Heart right ventricle (tissue), 16 donors: ENCODE data around the gene PRKAR1B. TPM values are rescaled to one million over a fixed set of nuclear protein-coding genes. Genes with fewer than 3 reads are reported as not detected.

Experiments
- ATAC-seq, 8 donors: fragments of 200-7000 bp; cut with Tn5 transposase; one replicate each; pipeline ENCODE4 v1.9.1; 2020; ENCODE audit warnings: mild to moderate bottlenecking in 8 of 8, moderate library complexity in 8 of 8, moderate number of reproducible peaks in 1 of 8
- DNase-seq, 2 donors: peaks; one replicate each; pipeline ENCODE4 v3.0.0-alpha.2; 2020
- H3K27ac ChIP-seq, 10 donors: fragments of 200-600 bp; sonication (generic) in 2 of 10; one replicate each; pipeline versions ENCODE4 v1.5.0 to v1.8.0; 2020 to 2022; ENCODE audit warnings: mild to moderate bottlenecking in 3 of 10
- H3K27me3 ChIP-seq, 7 donors: fragments of 200-600 bp; one replicate each; pipeline ENCODE4 v1.8.0; 2021 to 2022; ENCODE audit warnings: mild to moderate bottlenecking in 2 of 7
- H3K36me3 ChIP-seq, 9 donors: fragments of 200-600 bp; sonication (generic) in 1 of 9; one replicate each; pipeline versions ENCODE4 v1.5.0 to v1.8.0; 2020 to 2022; ENCODE audit warnings: mild to moderate bottlenecking in 2 of 9
- H3K4me1 ChIP-seq, 9 donors: fragments of 200-600 bp; sonication (generic) in 1 of 9; one replicate each; pipeline versions ENCODE4 v1.5.0 to v1.8.0; 2020 to 2022; ENCODE audit warnings: mild to moderate bottlenecking in 4 of 9
- H3K4me3 ChIP-seq, 10 donors: fragments of 200-600 bp; sonication (generic) in 2 of 10; one replicate each; pipeline versions ENCODE4 v1.5.0 to v1.8.0; 2020 to 2022; ENCODE audit warnings: mild to moderate bottlenecking in 7 of 10, moderate library complexity in 2 of 10
- H3K9me3 ChIP-seq, 11 donors: fragments of 200-600 bp in 10 of 11; sonication (generic) in 2 of 11; one replicate each; pipeline versions ENCODE4 v1.5.0 to v1.8.0; 2013 to 2022; ENCODE audit warnings: mild to moderate bottlenecking in 2 of 11, control low read depth in 1 of 11, moderate library complexity in 1 of 11
- WGBS, 2 donors: extraction: QIAGEN DNeasy Blood & Tissue Kit; methylation state at CpG; one replicate each; pipeline ENCODE4 v1.1.7; 2013; ENCODE audit warnings: inconsistent platforms in 1 of 2; 5-methylcytosine and 5-hydroxymethylcytosine counted together
- intact Hi-C, 10 donors: fragments of 100-400 bp; cut with DNase I; formaldehyde crosslinking; loops; one replicate each; pipeline versions ENCODE4 v1.11.1 to v1.14.2; 2022
- polyA plus RNA-seq, 2 donors: library from polyadenylated mRNA; stranded (reverse); fragments of 200-250 nt; gene quantifications; one replicate each; pipeline ENCODE4 v1.2.3, GENCODE V29; 2013
- total RNA-seq, 10 donors: library from RNA; stranded (reverse); fragmentation: NEBNext Ultra II Directional in 3 of 10; extraction: Animal tissue kit (Norgen Biotek cat#: 25700) in 3 of 10; gene quantifications; one replicate each; pipeline versions ENCODE4 v1.2.1 to v1.2.4, GENCODE V29; 2021 to 2023
- TF ChIP-seq, protein P1 (sequence below), 9 donors: fragments of 200-600 bp; sonication (generic) in 2 of 9; IDR thresholded peaks; one replicate each; pipeline versions ENCODE4 v1.5.0 to v1.8.0; 2021 to 2022; ENCODE audit warnings: antibody characterized with exemption in 9 of 9, mild to moderate bottlenecking in 5 of 9, moderate library complexity in 1 of 9
- donor health status: Arrhythmogenic right ventricular cardiomyopathy.
- donor health status: ischemic (EF 13 %, LVEDD 7.1; RV severe dilation, severe dysfunction).
- donor health status: healthy with polysubstance abuse.
- donor health status: DM: no; HTN: yes; CAD: no.
- donor health status: DM: no; HTN: no; CAD: no.
- donor health status: ischemic (EF 25% LVEDD 6.9; RV normal size, moderate dysfunction).
- donor health status: ischemic (EF 25% LVEDD 5.7; RV mildly dilated, moderate dysfunction).
- donor health status: healthy.
- donor health status: DM: yes; HTN: yes; CAD: no.
- donor health status: Ischemic cardiomyopathy.
- donor health status: ischemic (EF 35%, LVEDD 5.7; RV mildly dilated, moderate dysfunction).
- donor health status: nonischemic (EF 11% LVEDD 7.7; RV severe dilation, severe dysfunction).
- donor health status: DM: yes; HTN: yes; CAD: no.
- donor health status: PGD.
- donor health status: ischemic (EF 29% LVEDD 5.4; RV normal size, mild dysfunction).
- donor health status: nonischemic (EF 23%, LVEDD 6.1; RV moderate dilation, normal function).

PRKAR1B gene
- total and polyA plus RNA-seq, 12 donors = 5.0 to 24.5 (median 20.6) TPM

DNA sequence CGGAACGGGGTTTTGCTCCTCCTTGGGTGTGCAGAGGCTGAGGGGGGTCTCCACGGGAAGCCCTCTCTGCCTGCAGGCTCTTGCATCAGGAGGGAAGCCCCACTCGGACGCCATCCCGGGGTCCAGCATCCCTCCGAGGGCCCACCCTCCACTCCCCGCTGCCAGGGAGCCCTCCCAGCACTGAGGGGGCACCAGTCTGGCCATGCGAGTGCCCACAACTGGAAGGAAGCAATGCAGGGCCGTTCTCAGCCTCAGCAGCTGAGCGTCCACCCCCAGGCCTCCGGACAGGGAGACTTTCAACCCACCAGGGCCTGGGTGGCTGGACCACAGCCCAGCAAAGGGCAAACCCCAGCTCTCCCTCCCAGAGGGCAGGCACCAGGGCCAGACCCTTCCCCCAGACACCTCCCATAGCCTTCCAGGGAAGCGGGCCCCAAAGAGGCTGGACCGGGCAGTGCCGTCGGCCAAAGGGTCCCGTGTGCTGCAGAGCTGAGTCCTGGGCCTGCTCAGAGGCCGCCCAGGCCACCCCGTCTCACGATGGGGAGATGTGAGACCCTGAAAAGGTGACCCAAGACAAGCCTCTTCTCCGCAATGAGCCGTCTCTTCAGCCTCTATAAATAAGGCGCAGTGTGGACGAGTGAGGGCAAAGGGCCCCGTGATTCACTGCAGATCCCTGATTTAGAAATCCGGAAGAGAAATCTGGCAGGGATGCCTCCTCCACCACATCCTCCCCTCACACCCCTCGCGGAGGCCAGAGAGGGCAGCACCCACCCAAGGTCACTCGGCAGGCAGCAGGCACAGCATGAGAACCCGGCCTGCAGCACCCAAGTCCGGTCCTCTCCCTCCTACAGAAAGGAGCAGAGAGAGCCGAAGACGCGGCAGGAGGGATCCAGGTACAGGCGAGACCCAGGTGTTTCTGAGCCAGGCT lies 82.4 kb downstream of the PRKAR1B start:
- Histone ChIP-seq H3K27me3 (no peaks in the 10 kb centered on the region), H3K4me3 (peak overlapping the region in 1 of 10 donors; percentile 4), H3K36me3 (no peaks in the 10 kb centered on the region), H3K4me1 (peaks cover 0 to 17% (median 4%) of the 10 kb centered on the region in 9 donors), H3K27ac (peak overlapping the region; percentile 4 to 85 (median 77)), H3K9me3 (peaks cover 0 to 12% (median 0%) of the 10 kb centered on the region in 11 donors)
- ATAC-seq (peak; percentile 23 to 83 (median 64)), DNase-seq (peak; percentile 41 to 69)
- TF ChIP-seq, protein P1, sequence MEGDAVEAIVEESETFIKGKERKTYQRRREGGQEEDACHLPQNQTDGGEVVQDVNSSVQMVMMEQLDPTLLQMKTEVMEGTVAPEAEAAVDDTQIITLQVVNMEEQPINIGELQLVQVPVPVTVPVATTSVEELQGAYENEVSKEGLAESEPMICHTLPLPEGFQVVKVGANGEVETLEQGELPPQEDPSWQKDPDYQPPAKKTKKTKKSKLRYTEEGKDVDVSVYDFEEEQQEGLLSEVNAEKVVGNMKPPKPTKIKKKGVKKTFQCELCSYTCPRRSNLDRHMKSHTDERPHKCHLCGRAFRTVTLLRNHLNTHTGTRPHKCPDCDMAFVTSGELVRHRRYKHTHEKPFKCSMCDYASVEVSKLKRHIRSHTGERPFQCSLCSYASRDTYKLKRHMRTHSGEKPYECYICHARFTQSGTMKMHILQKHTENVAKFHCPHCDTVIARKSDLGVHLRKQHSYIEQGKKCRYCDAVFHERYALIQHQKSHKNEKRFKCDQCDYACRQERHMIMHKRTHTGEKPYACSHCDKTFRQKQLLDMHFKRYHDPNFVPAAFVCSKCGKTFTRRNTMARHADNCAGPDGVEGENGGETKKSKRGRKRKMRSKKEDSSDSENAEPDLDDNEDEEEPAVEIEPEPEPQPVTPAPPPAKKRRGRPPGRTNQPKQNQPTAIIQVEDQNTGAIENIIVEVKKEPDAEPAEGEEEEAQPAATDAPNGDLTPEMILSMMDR (IDR thresholded peaks at IDR 0.05) = no peak
- 75 to 79% methylated on average over 32 to 35 of the region's 35 CpGs for WGBS, 2 donors
- intact Hi-C loops = loop anchor here in 1 of 10 donors (10.0 kb wide), 1 partner anchor 130 kb away; no protein-coding TSS in a partner anchor

DNA sequence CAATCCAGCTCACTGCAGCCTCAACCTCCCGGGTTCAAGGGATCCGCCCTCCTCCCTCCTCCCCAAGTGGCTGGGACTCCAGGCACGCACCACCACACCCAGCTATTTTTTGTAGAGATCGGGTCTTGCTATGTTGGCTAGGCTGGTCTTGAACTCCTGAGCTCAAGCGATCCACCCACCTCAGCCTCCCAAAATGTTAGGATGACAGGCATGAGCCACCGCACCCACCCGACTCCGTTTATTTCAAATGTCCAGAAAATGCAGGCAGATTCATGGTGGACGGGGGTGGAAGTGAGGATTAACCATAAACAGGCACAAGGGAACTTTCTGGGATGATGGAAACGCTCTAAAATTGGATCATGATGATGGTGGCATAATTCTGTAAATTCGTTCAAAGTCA lies 85.1 kb downstream of the PRKAR1B start:
- Histone ChIP-seq H3K27me3 (no peaks in the 10 kb centered on the region), H3K36me3 (no peaks in the 10 kb centered on the region), H3K9me3 (peaks cover 0 to 12% (median 0%) of the 10 kb centered on the region in 11 donors), H3K4me3 (no peak overlapping the region), H3K4me1 (peaks cover 0 to 17% (median 4%) of the 10 kb centered on the region in 9 donors), H3K27ac (no peak overlapping the region)
- 96 to 97% methylated on average over 11 of the region's 11 CpGs for WGBS, 2 donors
- DNase-seq (no peak), ATAC-seq (no peak)
- TF ChIP-seq, protein P1 (IDR thresholded peaks at IDR 0.05) = no peak
- intact Hi-C loops = loop anchor here in 1 of 10 donors (10.0 kb wide), 1 partner anchor 133 kb away; no protein-coding TSS in a partner anchor

DNA sequence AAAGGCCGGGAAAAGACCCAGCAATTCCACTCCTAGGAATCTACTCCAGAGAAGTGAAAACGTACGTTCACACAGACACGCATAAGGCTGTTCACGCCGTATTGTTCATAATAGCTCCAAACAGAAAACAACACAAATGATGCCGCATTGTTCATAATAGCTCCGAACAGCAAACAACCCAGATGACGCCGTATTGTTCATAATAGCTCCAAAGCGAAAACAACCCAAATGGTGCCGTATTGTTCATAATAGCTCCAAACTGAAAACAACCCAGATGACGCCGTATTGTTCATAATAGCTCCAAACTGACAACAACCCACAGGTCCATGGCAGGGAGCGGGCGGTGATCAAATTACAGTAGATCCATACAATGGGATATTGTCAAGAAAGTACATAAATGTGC lies 85.8 kb downstream of the PRKAR1B start:
- TF ChIP-seq, protein P1 (IDR thresholded peaks at IDR 0.05) = no peak
- peaks cover 0 to 12% (median 0%) of the 10 kb centered on the region in 11 donors for H3K9me3 ChIP-seq
- peak overlapping the region in 8 of 10 donors; percentile 34 to 72 (median 64) for H3K27ac ChIP-seq
- intact Hi-C loops = loop anchor here in 1 of 10 donors (10.0 kb wide), 1 partner anchor 134 kb away; no protein-coding TSS in a partner anchor
- DNase-seq (no peak), ATAC-seq (peak; percentile 64 to 84 (median 72))
- H3K4me3 ChIP-seq = peak overlapping the region in 7 of 10 donors; percentile 26 to 47 (median 43)
- H3K36me3 ChIP-seq = no peaks in the 10 kb centered on the region
- peaks cover 0 to 17% (median 4%) of the 10 kb centered on the region in 9 donors for H3K4me1 ChIP-seq
- WGBS, 2 donors = 44 to 56% methylated on average over 16 of the region's 16 CpGs
- H3K27me3 ChIP-seq = no peaks in the 10 kb centered on the region

DNA sequence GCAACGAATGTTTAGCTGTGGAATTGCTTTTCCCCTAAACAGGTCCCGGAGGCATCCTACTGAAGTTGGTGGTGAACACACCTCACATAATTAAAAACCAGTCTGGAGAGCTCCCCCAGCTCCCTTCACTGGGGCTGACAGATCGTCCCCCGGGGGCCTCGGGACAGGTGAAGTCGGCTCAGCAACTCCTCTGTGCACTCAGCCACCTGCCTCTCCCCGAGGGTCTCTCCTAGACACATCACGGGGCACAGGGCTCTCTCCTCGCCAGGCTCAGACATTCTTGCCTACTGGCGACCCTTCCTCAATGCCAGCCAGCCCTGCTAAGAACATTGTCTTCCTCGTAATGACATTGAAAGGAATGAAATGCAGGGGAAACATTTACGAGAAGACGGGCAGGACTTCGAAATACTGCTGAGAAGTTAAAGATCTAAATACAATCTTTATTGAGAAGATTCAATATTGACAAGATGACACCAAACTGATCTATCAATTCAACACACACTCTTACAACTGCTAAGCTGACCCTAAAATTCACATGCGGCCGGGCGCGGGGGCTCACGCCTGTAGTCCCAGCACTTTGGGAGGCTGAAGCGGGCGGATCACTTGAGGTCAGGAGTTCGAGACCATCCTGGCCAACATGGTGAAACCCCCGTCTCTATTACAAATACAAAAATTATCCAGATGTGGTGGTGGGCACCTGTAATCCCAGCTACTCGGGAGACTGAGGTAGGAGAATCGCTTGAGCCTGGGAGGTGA lies 88.6 kb downstream of the PRKAR1B start:
- DNase-seq (no peak), ATAC-seq (no peak)
- Histone ChIP-seq H3K27me3 (no peaks in the 10 kb centered on the region), H3K4me1 (no peaks in the 10 kb centered on the region), H3K4me3 (no peak overlapping the region), H3K9me3 (peaks cover 0 to 5% (median 0%) of the 10 kb centered on the region in 11 donors), H3K36me3 (no peaks in the 10 kb centered on the region), H3K27ac (no peak overlapping the region)
- TF ChIP-seq, protein P1 (IDR thresholded peaks at IDR 0.05) = no peak
- WGBS, 2 donors = 93 to 94% methylated on average over 25 of the region's 25 CpGs
- intact Hi-C loops = loop anchor here in 8 of 10 donors (5.0 to 10.0 kb wide), 5 partner anchors 114 to 316 kb away; no protein-coding TSS in a partner anchor
